ENCODE measurements around the gene HSFX2. TPM values are rescaled to one million over a fixed set of nuclear protein-coding genes. Genes with fewer than 3 reads are reported as not detected.
"Not testable (repeated sequence)": the region's sequence is repeated elsewhere in the genome, so short reads cannot be mapped to it uniquely, and the experiment has no call there.

The HSFX2 gene
- total RNA-seq, 1 donor from 2014 or later = not detected

GRCh38 chrX:149590993-149591392 is 4.1 kb downstream of the HSFX2 start:
- DNase-seq (ENCODE audit: low read depth, low spot score) = not testable (repeated sequence)

- not testable (repeated sequence) for DNase-seq (ENCODE audit: low read depth, low spot score)
Measured at GRCh38 chrX:149587359-149587758, 7.8 kb downstream of the HSFX2 start, which contains the start of gene MAGEA9B. MAGEA9B (minus strand) TSS chrX:149587459; CDS start chrX:149583179, 4,280 bp downstream.

DNA sequence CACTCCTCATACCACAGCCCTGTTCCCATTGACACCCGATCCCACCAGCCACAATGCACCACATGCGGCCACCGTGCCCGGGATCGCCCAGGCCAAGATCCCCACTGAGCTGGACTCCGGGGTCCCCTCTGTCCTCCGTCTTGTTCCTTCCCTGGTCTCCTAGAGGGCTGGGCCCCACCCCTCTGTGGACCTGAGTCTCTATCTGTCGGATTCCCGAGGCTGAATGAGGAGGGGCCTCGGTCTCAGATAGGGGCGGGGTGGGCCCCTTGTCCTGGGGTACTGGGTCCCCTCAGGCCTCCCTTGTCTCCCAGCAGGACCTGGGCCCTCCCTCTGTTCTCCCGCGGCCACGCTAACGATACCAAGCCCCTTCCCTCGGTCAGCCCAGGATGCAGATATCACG is 9.5 kb downstream of the HSFX2 start:
- DNase-seq (ENCODE audit: low read depth, low spot score) = not testable (repeated sequence)

- not testable (repeated sequence) for DNase-seq (ENCODE audit: low read depth, low spot score)
Measured at GRCh38 chrX:149573456-149573855, 21.7 kb downstream of the HSFX2 start.

GRCh38 chrX:149572743-149573142 is 22.4 kb downstream of the HSFX2 start:
- DNase-seq (ENCODE audit: low read depth, low spot score) = no peak

GRCh38 chrX:149571770-149572169 is 23.3 kb downstream of the HSFX2 start:
- no peak for DNase-seq (ENCODE audit: low read depth, low spot score)

DNA sequence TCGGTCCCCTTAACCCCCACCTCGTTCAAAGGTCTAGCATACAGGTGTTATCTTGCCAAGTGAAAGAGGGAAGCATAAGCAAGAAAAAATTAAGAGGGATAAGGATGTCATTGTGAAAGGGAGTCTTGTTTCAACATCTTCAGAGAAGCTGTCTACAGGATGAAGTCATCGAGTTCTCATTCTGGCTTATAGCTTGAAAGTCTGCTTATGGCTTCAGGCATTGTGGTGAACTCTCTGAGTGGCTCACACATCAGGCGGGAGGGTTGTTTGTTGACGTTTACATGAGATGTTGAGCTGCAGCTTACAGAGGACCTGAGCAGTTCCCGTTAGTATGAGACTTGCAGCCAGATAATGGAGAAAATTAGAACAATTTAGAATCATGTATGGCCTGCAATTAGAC is 24.4 kb downstream of the HSFX2 start:
- DNase-seq (ENCODE audit: low read depth, low spot score) = no peak

DNA sequence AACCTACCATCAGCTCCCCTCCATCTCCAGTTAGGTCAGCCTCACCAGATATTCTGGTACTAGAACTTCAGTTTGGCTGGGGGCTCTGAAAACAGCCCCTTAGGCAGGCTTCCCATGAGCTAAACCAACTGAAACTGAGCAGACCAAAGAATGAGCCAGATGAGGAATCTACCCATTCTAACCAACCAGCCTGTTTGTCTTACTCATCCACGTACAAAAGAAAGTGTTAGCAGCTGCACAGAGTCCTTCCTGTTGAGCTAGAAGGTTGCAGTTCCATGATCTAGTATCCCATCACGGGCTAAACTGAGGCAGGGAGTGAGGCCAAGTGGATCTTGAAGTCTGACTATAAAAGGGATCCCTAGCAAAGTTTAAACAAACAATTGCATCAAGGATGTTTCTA is 25.3 kb downstream of the HSFX2 start:
- DNase-seq (ENCODE audit: low read depth, low spot score) = no peak

- DNase-seq (ENCODE audit: low read depth, low spot score) = no peak
Measured at GRCh38 chrX:149568701-149569296, 26.3 kb downstream of the HSFX2 start.

DNA sequence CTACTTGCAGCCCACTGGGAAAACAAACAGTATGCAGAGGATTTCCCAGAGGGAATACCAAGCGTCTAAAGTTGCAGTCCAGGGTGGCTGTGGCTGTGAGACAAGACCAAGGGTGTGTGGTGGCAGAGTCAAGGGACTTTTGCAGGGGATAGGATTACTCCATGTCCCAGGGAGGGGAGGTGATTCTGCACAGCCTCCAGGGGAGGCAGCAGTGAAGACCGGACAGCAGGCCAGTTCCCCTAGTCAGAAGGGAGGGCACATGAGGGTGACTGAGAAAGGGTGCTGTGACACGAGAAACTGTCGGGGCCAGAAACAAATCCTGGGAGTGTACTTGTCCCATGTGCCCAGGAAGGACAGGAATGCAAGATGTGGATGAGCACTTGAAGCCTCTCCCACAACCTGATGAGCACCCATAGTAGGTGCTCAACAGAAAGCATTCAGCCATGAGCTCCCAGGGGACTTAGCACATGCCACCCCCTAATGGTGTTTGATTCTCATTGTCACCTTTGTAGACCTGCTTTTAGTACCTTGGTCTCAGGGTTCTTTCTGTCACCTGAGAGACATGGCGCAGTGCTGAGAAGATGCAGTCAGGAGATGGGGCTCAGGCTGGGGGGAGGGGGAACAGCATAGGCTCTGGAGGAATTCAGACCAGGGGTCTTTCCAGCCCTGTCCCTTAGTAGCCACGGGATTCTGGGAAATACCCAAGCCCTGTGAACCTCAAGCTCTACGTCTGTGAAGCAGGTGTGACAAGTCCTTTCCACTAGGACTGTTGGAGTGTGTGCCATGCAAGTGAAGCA is 27.3 kb downstream of the HSFX2 start:
- DNase-seq (ENCODE audit: low read depth, low spot score) = no peak

DNA sequence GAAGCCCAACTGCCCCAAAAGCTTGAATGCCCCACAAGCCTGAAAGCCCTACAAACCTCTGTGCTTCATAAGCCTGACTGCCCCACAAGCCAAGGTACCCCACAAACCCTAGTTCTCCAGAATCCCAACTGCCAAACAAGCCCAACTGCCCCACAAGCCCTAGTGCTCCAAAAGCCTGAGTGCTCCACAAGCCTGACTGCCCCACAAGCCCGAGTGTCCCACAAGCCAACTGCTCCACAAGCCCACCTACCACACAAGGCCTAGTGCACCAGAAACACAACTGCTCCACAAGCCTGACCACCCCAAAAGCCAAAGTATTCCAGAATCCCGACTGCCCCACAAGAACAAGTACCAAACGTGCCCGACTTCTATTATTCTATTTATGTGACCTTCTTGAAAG is 31.8 kb downstream of the HSFX2 start:
- no peak for DNase-seq (ENCODE audit: low read depth, low spot score)

DNA sequence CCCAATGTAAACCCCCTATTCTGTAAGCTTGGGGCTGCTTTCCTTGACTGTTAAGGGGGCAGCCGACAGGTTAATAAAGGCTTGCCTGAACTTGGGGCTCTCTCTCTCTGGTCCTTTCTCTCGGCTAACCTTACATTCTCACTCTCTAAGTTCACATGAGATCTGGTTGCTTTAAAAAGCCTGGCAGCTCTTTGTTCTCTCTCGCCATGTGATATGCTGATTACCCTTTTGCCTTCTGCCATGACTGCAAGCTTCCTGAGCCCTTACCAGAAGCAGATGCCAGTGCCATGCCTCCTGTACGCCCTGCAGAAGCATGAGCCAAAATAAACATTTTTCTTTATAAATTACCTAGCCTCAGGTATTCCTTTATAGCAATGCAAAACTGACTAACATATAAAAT is 39.9 kb downstream of the HSFX2 start:
- DNase-seq (ENCODE audit: low read depth, low spot score) = not testable (repeated sequence)

- not testable (repeated sequence) for DNase-seq (ENCODE audit: low read depth, low spot score)
Measured at GRCh38 chrX:149551939-149552248, 43.2 kb downstream of the HSFX2 start.

DNA sequence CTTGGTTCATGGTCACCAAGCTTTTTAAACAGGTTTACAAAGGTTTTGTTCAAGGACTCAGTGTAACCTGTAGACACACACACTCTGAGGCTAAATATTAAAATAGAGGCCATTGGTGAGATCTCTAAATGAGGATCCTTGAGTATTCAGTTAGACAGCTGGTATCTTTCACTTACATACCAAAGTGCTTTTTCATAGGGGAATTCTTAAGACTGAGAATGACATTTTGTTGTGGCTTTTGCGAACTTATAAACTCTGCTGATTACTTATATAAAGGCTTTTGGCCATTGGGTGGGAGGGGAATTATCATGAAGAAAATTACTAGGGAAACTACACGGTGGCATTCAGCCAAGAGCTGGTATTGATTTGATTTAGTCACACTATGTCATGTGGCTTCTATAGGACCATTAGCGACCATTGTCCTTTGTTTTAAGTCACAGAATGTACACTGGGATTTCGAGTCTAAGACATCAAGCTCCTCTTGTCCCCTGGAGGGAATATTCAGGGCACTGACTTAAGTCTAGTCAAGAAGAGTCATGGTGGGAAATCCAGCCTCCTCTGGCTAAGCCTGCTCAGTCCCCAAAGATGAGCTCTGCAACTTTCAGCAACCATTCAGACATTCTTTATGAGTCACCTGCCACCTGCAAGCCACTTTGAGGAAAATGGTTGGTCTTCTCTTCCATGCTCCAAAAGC is 43.7 kb downstream of the HSFX2 start:
- DNase-seq (ENCODE audit: low read depth, low spot score) = not testable (repeated sequence)

DNA sequence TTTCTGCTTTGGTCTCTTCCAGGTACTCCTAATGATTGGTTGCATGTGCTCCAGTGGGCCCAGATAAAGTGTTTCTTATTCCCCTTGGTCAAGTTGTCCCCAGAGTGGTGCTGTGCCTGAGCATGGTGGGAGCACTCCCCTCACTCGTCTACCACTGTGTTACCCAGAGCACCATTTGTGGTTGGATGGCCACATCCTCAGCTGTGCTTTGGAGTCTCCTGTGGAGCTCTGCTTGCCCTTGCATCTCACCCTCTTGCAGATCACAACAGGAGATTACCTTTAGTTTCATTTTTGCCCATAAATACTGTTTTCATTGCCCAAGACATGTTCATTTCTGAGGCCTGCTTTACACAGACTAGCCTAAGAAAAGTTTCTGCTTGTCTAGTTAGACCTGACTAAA is 44.7 kb downstream of the HSFX2 start:
- DNase-seq (ENCODE audit: low read depth, low spot score) = not testable (repeated sequence)

DNA sequence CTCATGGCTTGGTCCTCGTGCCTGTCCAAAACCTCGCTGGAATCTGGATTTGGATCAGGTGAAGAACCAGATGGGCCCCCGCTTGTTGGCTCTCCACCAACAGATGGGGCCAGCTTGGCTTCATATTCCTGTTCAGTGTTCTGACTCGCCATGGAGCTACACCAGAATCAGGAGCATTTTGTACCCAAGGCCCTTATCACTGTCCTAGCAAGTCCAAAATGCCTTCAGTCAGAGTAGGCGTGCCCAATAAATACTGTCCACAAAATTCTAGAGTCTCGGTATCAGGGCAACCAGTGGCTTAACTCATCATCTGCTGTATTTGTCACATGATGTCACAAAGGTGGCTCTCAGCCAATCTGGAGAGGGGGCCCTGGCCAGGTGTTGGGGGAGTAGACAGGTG is 45.4 kb downstream of the HSFX2 start, which contains the start of gene HSFX3:
Gene HSFX3, minus strand, starts transcription at position 224 of the 400 bp plus-strand sequence. Its CDS starts 72 bp downstream, at position 152.
- not testable (repeated sequence) for DNase-seq (ENCODE audit: low read depth, low spot score)

DNA sequence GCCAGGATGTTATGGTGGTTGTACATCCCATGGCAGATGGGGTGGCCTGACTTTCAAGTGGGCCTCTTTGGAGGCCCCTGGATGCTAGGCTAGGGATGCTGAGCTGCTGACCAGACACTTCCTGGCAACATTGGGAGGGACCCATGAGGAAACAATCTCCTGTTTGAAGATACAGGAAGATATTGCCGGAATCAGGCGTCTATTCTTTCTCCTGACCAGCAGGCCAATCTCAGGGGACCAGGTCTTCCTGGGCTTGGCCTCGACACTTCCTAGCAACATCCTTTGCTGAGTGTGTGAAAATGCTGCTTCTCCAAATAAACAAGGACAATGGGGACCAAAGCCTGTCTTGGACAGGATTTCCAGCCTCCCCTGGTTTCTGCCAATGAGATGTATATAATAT is 47.3 kb downstream of the HSFX2 start:
- DNase-seq (ENCODE audit: low read depth, low spot score) = not testable (repeated sequence)

DNA sequence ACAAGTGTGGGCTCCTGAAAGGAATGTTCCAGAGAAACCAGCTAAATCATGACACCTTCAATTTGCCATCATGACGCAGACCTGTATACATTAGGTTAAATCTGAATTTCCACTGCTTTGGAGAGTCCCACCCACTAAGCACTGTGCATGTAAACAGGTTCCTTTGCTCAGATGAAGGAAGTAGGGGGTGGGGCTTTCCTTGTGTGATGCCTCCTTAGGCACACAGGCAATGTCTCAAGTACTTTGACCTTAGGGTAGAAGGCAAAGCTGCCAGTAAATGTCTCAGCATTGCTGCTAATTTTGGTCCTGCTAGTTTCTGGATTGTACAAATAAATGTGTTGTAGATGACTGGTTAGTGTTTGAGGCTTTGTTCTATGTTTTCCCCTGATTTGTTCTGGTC is 48.2 kb downstream of the HSFX2 start:
- not testable (repeated sequence) for DNase-seq (ENCODE audit: low read depth, low spot score)

DNA sequence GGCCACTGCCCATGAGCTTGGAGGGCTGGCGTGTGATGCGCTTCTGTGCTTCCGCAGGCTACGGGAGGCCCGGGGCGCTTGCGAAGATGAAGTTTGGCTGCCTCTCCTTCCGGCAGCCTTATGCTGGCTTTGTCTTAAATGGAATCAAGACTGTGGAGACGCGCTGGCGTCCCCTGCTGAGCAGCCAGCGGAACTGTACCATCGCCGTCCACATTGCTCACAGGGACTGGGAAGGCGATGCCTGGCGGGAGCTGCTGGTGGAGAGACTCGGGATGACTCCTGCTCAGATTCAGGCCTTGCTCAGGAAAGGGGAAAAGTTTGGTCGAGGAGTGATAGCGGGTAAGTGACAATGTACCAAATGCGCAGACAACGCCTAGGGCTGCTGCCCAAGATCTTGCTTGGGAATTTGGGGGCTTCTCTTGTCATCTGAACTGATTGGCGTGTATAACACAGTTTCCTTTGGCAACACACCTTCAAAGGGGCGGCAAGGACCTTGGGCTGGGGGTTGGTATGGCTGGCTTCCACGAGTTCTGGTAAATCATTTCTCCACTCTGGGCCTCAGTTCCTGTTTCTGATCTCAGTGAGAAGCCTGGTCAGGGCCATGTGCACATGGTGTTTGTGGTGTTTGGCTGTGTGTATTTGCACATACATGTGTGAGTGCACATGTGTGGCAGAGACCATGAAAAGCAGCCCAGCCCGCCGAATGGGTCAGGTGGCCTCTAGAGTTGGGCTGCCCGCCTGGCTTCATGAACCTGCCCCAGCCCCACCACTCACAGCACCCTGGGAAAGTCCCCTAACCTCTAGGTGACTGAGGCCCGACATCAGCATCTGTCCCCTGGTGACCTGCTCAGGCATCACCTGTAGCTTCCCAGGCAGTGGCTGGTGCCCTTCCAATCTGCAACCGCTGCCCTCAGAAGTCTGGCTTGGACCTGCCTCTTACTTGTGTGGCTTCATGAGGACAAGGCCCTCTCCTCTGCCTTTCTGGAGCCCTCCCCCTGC is 49.3 kb downstream of the HSFX2 start:
- DNase-seq (ENCODE audit: low read depth, low spot score) = not testable (repeated sequence)
